ENCODE results near the gene ZNF106. TPM values are rescaled to one million over a fixed set of nuclear protein-coding genes. Genes with fewer than 3 reads are reported as not detected.

Gene ZNF106
- total RNA-seq, 1 experiment from 2014 or later = 73.4 TPM

DNA sequence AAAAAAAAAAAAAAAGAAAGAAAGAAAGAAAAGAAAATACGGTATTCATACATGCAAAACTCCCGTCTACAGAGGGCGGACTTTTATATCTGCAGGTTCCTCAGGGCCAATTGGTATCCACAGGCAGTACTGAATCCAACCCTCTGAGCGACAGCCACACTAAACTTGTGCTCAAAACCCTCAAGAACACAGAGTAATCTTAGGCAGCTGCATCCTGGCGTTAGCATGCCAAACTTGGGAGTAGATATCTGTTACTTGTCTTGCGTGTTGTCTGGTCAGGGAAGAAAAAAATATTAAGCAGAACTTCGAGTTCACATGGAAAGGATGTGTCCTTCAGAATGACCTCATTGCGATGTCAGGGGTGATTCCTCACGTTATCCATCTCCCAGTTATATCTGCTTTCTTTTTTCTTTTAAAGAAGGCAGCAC lies 17.3 kb upstream of the ZNF106 start:
- no peak for DNase-seq
- no peaks in the 10 kb centered on the region for H3K9me2 ChIP-seq (ENCODE audit: insufficient read depth)
- POLR2A ChIA-PET (ENCODE audit: unreplicated experiment) = interaction anchor here (0.6 kb wide), 1 partner anchor 67 kb away, joined by 3 read pairs; the partner anchor contains the start of gene STARD9
- H4K20me1 ChIP-seq (ENCODE audit: insufficient read depth) = no peaks in the 10 kb centered on the region
- no peaks in the 10 kb centered on the region for H3K9me3 ChIP-seq (ENCODE audit: insufficient read depth, low read depth)
- TF ChIP-seq CTCF (conservative IDR thresholded peaks at IDR 0.05) = no peak
- TF ChIP-seq EZH2 (IDR thresholded peaks at IDR 0.05; ENCODE audit: low read depth) = no peak
- H3K4me2 ChIP-seq = no peak overlapping the region
- BruUV-seq (replicated peaks) = no TSS peak
- no peaks in the 10 kb centered on the region for H3K79me2 ChIP-seq (ENCODE audit: low read depth)
- no peak overlapping the region for H2AFZ ChIP-seq
- H3K27ac ChIP-seq = no peak overlapping the region
- no peaks in the 10 kb centered on the region for H3K4me1 ChIP-seq (replicated peaks; ENCODE audit: insufficient read depth)
- intact Hi-C loops (cut with micrococcal nuclease; ENCODE audit: unreplicated experiment) = no loop called here
- no peaks in the 10 kb centered on the region for H3K36me3 ChIP-seq (ENCODE audit: low read depth)
- CTCF ChIA-PET = no interaction called here
- no peak overlapping the region for H3K4me3 ChIP-seq
- no peaks in the 10 kb centered on the region for H3K27me3 ChIP-seq (ENCODE audit: insufficient read depth, low read depth)
- H3F3A ChIP-seq (ENCODE audit: insufficient read depth, low read depth) = no peaks in the 10 kb centered on the region

GRCh38 chr15:42507514-42507913 lies 16.6 kb upstream of the ZNF106 start:
- H3K79me2 ChIP-seq (ENCODE audit: low read depth) = peaks cover 6% of the 10 kb centered on the region

DNA sequence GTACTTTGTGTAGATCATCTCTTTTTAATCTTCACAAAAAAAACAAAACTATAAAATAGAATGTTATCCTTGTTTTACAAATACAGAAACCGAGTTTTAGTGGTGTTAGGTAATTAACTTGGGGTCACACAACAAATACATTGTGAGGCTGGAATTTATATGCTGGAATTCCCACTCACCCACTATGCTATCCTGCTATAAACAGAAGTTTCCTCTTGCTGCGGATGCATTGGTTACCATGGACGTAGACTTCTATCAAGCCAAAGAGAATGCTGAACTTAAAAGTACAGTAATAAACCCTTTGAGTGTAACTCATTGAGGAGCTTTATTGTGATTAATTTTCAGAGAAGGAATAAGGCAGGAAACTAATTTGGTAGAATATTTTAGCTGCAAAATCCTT lies 13.7 kb upstream of the ZNF106 start:
- Histone ChIP-seq H3K36me3 (ENCODE audit: low read depth) (no peaks in the 10 kb centered on the region), H3F3A (ENCODE audit: insufficient read depth, low read depth) (no peaks in the 10 kb centered on the region), H3K79me2 (ENCODE audit: low read depth) (peaks cover 7% of the 10 kb centered on the region), H3K9me3 (ENCODE audit: insufficient read depth, low read depth) (no peaks in the 10 kb centered on the region), H3K27me3 (ENCODE audit: insufficient read depth, low read depth) (no peaks in the 10 kb centered on the region), H3K9me2 (ENCODE audit: insufficient read depth) (no peaks in the 10 kb centered on the region), H3K4me3 (no peak overlapping the region), H3K4me1 (replicated peaks; ENCODE audit: insufficient read depth) (peaks cover 2% of the 10 kb centered on the region; the same call in 1 of the 2 replicates), H3K27ac (no peak overlapping the region), H2AFZ (no peak overlapping the region), H4K20me1 (ENCODE audit: insufficient read depth) (no peaks in the 10 kb centered on the region), H3K4me2 (no peak overlapping the region)
- no peak for DNase-seq
- no peak for TF ChIP-seq CTCF (conservative IDR thresholded peaks at IDR 0.05)
- no peak for TF ChIP-seq EZH2 (IDR thresholded peaks at IDR 0.05; ENCODE audit: low read depth)
- POLR2A ChIA-PET (ENCODE audit: unreplicated experiment) = interaction anchor here (0.6 kb wide), 1 partner anchor 331 kb away, joined by 3 read pairs; no protein-coding TSS in a partner anchor
- BruUV-seq (replicated peaks) = no TSS peak
- CTCF ChIA-PET = no interaction called here
- intact Hi-C loops (cut with micrococcal nuclease; ENCODE audit: unreplicated experiment) = no loop called here

More at GRCh38 chr15:42507514-42507913, 16.6 kb upstream of the ZNF106 start:
- TF ChIP-seq CTCF (conservative IDR thresholded peaks at IDR 0.05) (no peak), EZH2 (IDR thresholded peaks at IDR 0.05; ENCODE audit: low read depth) (no peak)
- H3K36me3 ChIP-seq (ENCODE audit: low read depth) = no peaks in the 10 kb centered on the region
- H3K4me2 ChIP-seq = no peak overlapping the region
- H2AFZ ChIP-seq = no peak overlapping the region
- no peaks in the 10 kb centered on the region for H3K27me3 ChIP-seq (ENCODE audit: insufficient read depth, low read depth)
- no peak overlapping the region for H3K4me3 ChIP-seq
- no peaks in the 10 kb centered on the region for H4K20me1 ChIP-seq (ENCODE audit: insufficient read depth)
- no TSS peak for BruUV-seq (replicated peaks)
- H3K9me3 ChIP-seq (ENCODE audit: insufficient read depth, low read depth) = no peaks in the 10 kb centered on the region
- ChIA-PET CTCF (no interaction called here), POLR2A (ENCODE audit: unreplicated experiment) (no interaction called here)
- intact Hi-C loops (cut with micrococcal nuclease; ENCODE audit: unreplicated experiment) = no loop called here
- H3K9me2 ChIP-seq (ENCODE audit: insufficient read depth) = no peaks in the 10 kb centered on the region
- H3K27ac ChIP-seq = no peak overlapping the region
- H3K4me1 ChIP-seq (replicated peaks; ENCODE audit: insufficient read depth) = no peaks in the 10 kb centered on the region
- DNase-seq = peak in 1 of 2 experiments; percentile 31
- no peaks in the 10 kb centered on the region for H3F3A ChIP-seq (ENCODE audit: insufficient read depth, low read depth)

All from PC-9 (cell line).